ENCODE data around the gene CPSF3.
"Not testable (repeated sequence)": the region's sequence is repeated elsewhere in the genome, so short reads cannot be mapped to it uniquely, and the experiment has no call there.

Gene CPSF3

DNA sequence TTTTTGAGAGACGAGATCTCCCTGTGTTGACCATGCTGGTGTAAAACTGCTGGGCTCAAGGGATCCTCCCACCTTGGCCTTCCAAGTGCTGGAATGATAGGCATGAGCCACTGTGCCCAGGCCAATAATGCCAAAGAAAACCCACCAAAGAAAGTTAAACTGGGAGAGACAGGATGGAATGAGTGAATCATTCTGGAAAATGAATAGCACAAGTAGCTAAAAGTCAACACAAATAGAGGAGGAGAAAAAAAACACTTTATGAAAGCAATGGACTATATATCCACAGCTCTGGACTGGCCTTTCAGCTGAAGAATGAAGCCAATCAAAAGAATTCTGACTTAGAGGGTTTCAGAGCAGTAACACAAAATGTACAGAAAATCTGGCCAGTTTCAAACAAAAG lies 74.8 kb downstream of the CPSF3 start:
- DNase-seq: no peak

DNA sequence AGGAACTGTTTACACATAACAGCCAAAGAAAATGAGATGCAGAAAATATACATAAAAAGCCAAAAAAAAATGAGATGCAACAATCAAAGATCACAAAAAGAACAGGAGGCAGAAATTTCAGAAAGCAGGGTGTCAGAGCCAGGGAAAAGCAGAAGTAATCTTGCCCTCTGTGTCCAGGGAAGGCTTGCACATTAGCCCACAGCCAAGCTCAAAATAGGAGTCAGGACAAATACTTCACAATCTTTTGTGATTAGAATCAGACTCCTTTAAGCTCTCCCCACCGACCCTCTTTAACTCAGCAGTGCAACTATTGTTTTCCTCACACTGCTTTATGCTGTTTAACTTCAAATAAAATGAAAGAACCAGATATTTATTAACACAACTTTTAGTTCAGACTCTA lies 85.5 kb downstream of the CPSF3 start:
- DNase-seq: no peak

DNA sequence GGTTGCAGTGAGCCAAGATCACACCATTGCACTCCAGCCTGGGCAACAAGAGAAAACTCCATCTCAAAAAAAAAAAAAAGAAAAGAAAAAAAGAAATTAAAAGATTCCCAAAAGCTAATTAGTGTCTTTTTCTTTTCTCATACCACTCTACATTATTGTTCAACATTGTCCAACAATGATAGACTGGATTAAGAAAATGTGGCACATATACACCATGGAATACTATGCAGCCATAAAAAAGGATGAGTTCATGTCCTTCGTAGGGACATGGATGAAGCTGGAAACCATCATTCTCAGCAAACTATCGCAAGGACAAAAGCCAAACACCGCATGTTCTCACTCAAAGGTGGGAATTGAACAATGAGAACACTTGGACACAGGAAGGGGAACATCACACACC lies 90.5 kb downstream of the CPSF3 start:
- DNase-seq: not testable (repeated sequence)

DNA sequence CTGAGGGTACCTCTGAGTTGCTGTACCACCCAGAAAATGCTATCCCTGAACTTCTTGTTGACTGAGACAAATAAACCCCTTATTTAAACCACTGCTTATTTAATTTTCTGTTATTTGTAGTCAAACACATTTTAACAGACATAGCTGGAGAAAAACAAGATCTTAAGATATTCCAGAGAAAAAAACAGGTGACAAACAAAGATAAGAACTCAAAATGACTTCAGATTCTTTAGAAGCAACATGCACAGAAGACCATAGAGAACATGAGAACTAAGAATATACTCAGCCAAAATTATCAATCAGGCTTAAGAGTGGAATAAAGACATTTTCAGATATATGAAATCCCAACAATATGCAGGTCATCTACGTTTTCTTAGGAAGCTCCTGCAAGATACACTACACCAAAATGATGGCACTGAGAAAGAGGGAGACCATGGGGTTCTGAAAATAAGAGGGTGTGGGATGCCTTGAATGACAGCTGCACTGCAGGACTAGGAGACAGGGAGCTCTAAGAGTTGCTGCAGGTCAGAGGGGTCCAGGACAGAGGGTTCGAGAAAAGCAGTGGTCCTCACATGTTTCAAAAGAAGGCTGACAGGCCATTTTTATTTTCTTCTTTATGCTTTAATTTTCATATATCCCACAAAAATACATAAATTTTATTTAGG lies 93.8 kb downstream of the CPSF3 start:
- DNase-seq: no peak

DNA sequence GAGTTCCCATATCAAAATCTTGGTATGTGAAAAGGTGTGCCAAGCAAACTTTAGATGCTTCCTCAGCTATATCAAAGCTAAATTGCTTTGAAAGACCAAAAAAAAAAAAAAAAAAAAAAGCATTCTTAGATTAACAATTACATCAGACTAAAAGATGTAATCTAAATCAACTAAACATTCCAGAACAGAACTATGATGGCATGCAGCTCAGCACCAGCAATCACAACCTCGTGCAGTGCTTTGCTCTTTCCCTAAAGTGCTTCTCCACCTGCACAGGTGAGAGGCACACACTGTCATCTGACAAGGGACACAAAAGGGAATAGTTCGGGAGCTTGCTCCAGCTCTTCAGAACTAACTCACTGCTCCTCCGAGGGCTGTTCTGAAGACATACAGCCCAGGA lies 94.7 kb downstream of the CPSF3 start:
- no peak for DNase-seq

DNA sequence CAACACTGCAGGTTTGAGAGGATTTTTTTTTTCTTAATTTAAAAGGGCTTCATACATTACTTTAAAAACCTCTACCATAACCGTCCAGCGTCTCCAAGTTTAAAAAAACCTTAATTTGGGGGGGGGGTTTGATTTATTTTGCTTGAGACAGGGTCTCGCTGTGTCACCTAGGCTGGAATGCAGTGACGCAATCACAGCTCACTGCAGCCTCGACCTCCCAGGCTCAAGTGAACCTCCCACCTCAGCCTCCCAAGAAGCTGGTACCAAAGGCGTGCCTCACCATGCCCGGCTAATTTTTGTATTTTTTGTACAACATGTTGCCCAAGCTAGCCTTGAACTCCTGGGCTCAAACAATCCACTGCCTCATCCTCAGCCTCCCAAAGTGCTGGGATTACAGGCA lies 95.3 kb downstream of the CPSF3 start:
- no peak for DNase-seq

DNA sequence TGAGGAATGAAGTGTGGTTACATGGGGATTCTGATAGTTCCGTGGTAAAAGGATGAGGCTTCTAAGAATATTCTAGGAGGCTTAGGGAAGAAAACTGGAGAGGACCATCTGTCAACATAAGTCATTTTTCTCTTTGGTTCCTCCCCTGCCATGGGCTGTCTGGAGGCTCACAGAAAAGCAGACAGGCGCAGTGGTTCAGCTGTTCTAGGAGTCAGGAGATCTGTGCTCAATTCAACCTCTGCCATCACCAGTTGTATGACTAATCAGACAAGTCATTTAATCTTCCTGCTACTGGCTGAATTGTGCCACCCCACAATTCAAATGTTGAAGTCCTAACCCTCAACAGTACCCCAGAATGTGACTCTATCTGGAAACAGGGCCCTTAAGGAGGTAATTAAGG lies 95.8 kb downstream of the CPSF3 start:
- DNase-seq: no peak
